H1 (cell line): Measurements from ENCODE around the gene GTF2F2. TPM values are rescaled to one million over a fixed set of nuclear protein-coding genes. Genes with fewer than 3 reads are reported as not detected.

Experiments
- CTCF ChIA-PET: fragments of 300-600 bp; sonication (Branson Sonifier 250); formaldehyde crosslinking; loops from one replicate; lab custom pipeline; 2021; ENCODE audit not compliant: partially characterized antibody; lab: Charles Lee
- POLR2A ChIA-PET: fragments of 300-600 bp; sonication (Branson Sonifier 250); formaldehyde crosslinking; loops from one replicate; lab custom pipeline; 2021; ENCODE audit warnings: inconsistent platforms; ENCODE audit not compliant: partially characterized antibody; lab: Charles Lee
- DNase-seq, 2 experiments: peaks; one replicate each; pipeline versions ENCODE4 v3.0.0 to v3.0.0-alpha.2; 2010 to 2022; ENCODE audit warnings: low spot score in 2 of 2, low read depth in 1 of 2, mixed read lengths in 1 of 2
- FAIRE-seq: peaks from 2 replicates; lab custom pipeline; 2011; peaks lifted over from hg19 to GRCh38; lab: Jason Lieb, UNC
- H2AFZ ChIP-seq: 2 replicates; pipeline ENCODE4 v1.8.1; 2012; ENCODE audit warnings: low read length, inconsistent platforms
- H2AK5ac ChIP-seq: 2 replicates; pipeline ENCODE4 v1.6.1; 2013; ENCODE audit warnings: low read depth, low read length
- H2BK120ac ChIP-seq: replicated peaks from 2 replicates; pipeline ENCODE3; 2013; ENCODE audit warnings: low read depth, low read length, inconsistent platforms
- H2BK12ac ChIP-seq: 2 replicates; pipeline ENCODE4 v1.6.1; 2013; ENCODE audit warnings: low read depth, low read length
- H2BK15ac ChIP-seq: 2 replicates; pipeline ENCODE4 v1.6.1; 2013; ENCODE audit warnings: low read length
- H2BK20ac ChIP-seq: 2 replicates; pipeline ENCODE4 v1.6.1; 2013; ENCODE audit warnings: low read length
- H2BK5ac ChIP-seq: 2 replicates; pipeline ENCODE4 v1.6.1; 2013; ENCODE audit warnings: low read depth, low read length
- H3K14ac ChIP-seq: 2 replicates; pipeline ENCODE4 v1.6.1; 2013; ENCODE audit warnings: inconsistent platforms; ENCODE audit not compliant: insufficient read length
- H3K18ac ChIP-seq: 2 replicates; pipeline ENCODE4 v1.6.1; 2013; ENCODE audit warnings: low read length; ENCODE audit errors: extremely low read depth
- H3K23ac ChIP-seq: 2 replicates; pipeline ENCODE4 v1.6.1; 2013; ENCODE audit warnings: inconsistent platforms; ENCODE audit not compliant: insufficient read length
- H3K23me2 ChIP-seq: 2 replicates; pipeline ENCODE4 v1.6.1; 2013; ENCODE audit warnings: low read depth, low read length
- H3K27ac ChIP-seq: 2 replicates; pipeline ENCODE4 v1.6.1; 2011; ENCODE audit warnings: low read depth, low read length, inconsistent platforms
- H3K27me3 ChIP-seq, 4 experiments: replicated peaks in 1 of 4; 1 replicate in 1 of 4; 2 replicates in 3 of 4; pipeline versions ENCODE4 v1.6.1 to v1.8.1; 2011 to 2013; ENCODE audit warnings: low read length in 3 of 4, mild to moderate bottlenecking in 3 of 4, inconsistent platforms in 2 of 4, mixed read lengths in 2 of 4, moderate library complexity in 1 of 4; ENCODE audit not compliant: control insufficient read depth in 3 of 4, insufficient read depth in 3 of 4; ENCODE audit errors: extremely low read depth in 1 of 4
- H3K36me3 ChIP-seq, 4 experiments: 2 replicates each; pipeline versions ENCODE4 v1.6.1 to v1.8.1; 2011 to 2013; ENCODE audit warnings: mild to moderate bottlenecking in 4 of 4, low read length in 3 of 4, moderate library complexity in 2 of 4, control low read depth in 1 of 4, inconsistent platforms in 1 of 4; ENCODE audit not compliant: insufficient read depth in 4 of 4, control insufficient read depth in 2 of 4
- H3K4ac ChIP-seq: replicated peaks from 2 replicates; pipeline ENCODE3; 2013; ENCODE audit warnings: low read length, low read depth, mixed read lengths, inconsistent platforms; ENCODE audit not compliant: insufficient read length
- H3K4me1 ChIP-seq, 4 experiments: replicated peaks in 1 of 4; 1 replicate in 1 of 4; 2 replicates in 3 of 4; pipeline versions ENCODE4 v1.6.1 to v1.8.1; 2011 to 2013; ENCODE audit warnings: low read length in 3 of 4, inconsistent platforms in 2 of 4, mixed read lengths in 1 of 4; ENCODE audit not compliant: insufficient read depth in 4 of 4, control insufficient read depth in 3 of 4
- H3K4me2 ChIP-seq, 2 experiments: 2 replicates each; pipeline versions ENCODE4 v1.6.1 to v1.8.1; 2011 to 2013; ENCODE audit warnings: low read depth in 2 of 2, low read length in 2 of 2, control low read depth in 1 of 2, inconsistent platforms in 1 of 2, mild to moderate bottlenecking in 1 of 2; ENCODE audit not compliant: insufficient read depth in 1 of 2
- H3K4me3 ChIP-seq, 4 experiments: fragments of 200-600, 300-600 bp in 1 of 4; sonication (generic), shearing (Covaris generic), sonication (Bioruptor Twin) in 1 of 4; 2 replicates each; pipeline versions ENCODE4 v1.5.1 to v1.8.1; 2011 to 2016; ENCODE audit warnings: low read length in 4 of 4, low read depth in 3 of 4, control low read depth in 2 of 4, inconsistent platforms in 2 of 4, mild to moderate bottlenecking in 2 of 4, mixed read lengths in 1 of 4, moderate library complexity in 1 of 4; ENCODE audit not compliant: insufficient read depth in 2 of 4; ENCODE audit errors: extremely low read depth in 1 of 4
- H3K56ac ChIP-seq: replicated peaks from 2 replicates; pipeline ENCODE3; 2013; ENCODE audit warnings: low read depth, mild to moderate bottlenecking, mixed read lengths, low read length, inconsistent platforms; ENCODE audit not compliant: insufficient read length
- H3K79me1 ChIP-seq: 2 replicates; pipeline ENCODE4 v1.6.1; 2013; ENCODE audit warnings: low read depth, low read length, control low read depth
- H3K79me2 ChIP-seq, 2 experiments: 2 replicates each; pipeline versions ENCODE4 v1.6.1 to v1.8.1; 2012 to 2013; ENCODE audit warnings: low read length in 2 of 2, mild to moderate bottlenecking in 2 of 2, inconsistent platforms in 1 of 2; ENCODE audit not compliant: insufficient read depth in 2 of 2, control insufficient read depth in 1 of 2
- H3K9ac ChIP-seq, 4 experiments: replicated peaks in 1 of 4; 1 replicate in 1 of 4; 2 replicates in 3 of 4; pipeline versions ENCODE4 v1.6.1 to v1.8.1; 2011 to 2013; ENCODE audit warnings: low read depth in 3 of 4, low read length in 3 of 4, control low read depth in 2 of 4, mild to moderate bottlenecking in 2 of 4, moderate library complexity in 2 of 4, inconsistent platforms in 1 of 4; ENCODE audit errors: extremely low read depth in 1 of 4
- H3K9me3 ChIP-seq, 2 experiments: 2 replicates each; pipeline versions ENCODE4 v1.6.1 to v1.8.1; 2012 to 2013; ENCODE audit warnings: mild to moderate bottlenecking in 2 of 2, moderate library complexity in 2 of 2, control low read depth in 1 of 2, inconsistent platforms in 1 of 2, low read depth in 1 of 2, low read length in 1 of 2, mixed read lengths in 1 of 2; ENCODE audit not compliant: insufficient read depth in 2 of 2
- H4K20me1 ChIP-seq, 2 experiments: replicated peaks in 1 of 2; 2 replicates each; pipeline versions ENCODE3 to v1.8.1; 2011 to 2013; ENCODE audit warnings: inconsistent platforms in 2 of 2, low read length in 2 of 2, mild to moderate bottlenecking in 1 of 2; ENCODE audit not compliant: insufficient read depth in 2 of 2, control insufficient read depth in 1 of 2
- H4K5ac ChIP-seq: 2 replicates; pipeline ENCODE4 v1.6.1; 2013; ENCODE audit warnings: low read length, low read depth, mixed read lengths, inconsistent platforms; ENCODE audit not compliant: insufficient read length
- H4K8ac ChIP-seq: 2 replicates; pipeline ENCODE4 v1.8.0; 2013; ENCODE audit warnings: mild to moderate bottlenecking, moderate library complexity, low read length, inconsistent platforms; ENCODE audit not compliant: insufficient read depth; ENCODE audit errors: extremely low read depth
- H4K91ac ChIP-seq: replicated peaks from 2 replicates; pipeline ENCODE3; 2013; ENCODE audit warnings: low read length, mixed read lengths, inconsistent platforms; ENCODE audit not compliant: insufficient read length
- BRCA1 ChIP-seq: IDR thresholded peaks from 2 replicates; pipeline ENCODE4 v1.6.1; 2012; ENCODE audit warnings: low read depth, low read length, improper control_type of control experiment
- CHD1 ChIP-seq: IDR thresholded peaks from 2 replicates; pipeline ENCODE4 v1.6.1; 2012; ENCODE audit warnings: low read depth, low read length, improper control_type of control experiment
- E2F6 ChIP-seq: IDR thresholded peaks from 2 replicates; pipeline ENCODE4 v1.6.1; 2012; ENCODE audit warnings: inconsistent platforms
- GABPA ChIP-seq: IDR thresholded peaks from 2 replicates; pipeline ENCODE4 v1.6.1; 2011; ENCODE audit warnings: mild to moderate bottlenecking, low read length, moderate library complexity, borderline replicate concordance; ENCODE audit not compliant: insufficient read depth
- JUND ChIP-seq: IDR thresholded peaks from 2 replicates; pipeline ENCODE4 v1.6.1; 2011; ENCODE audit warnings: mild to moderate bottlenecking, improper control_type of control experiment, low read length
- KDM1A ChIP-seq: fragments of 200-600, 300-600 bp; sonication (generic); IDR thresholded peaks from 2 replicates; pipeline ENCODE4 v1.7.1; 2016; ENCODE audit warnings: mild to moderate bottlenecking, low read length, borderline replicate concordance
- KDM5A ChIP-seq: fragments of 200-600 bp; IDR thresholded peaks from 2 replicates; pipeline ENCODE4 v1.7.1; 2012; ENCODE audit warnings: mild to moderate bottlenecking, low read length, inconsistent platforms, mixed read lengths
- NRF1 ChIP-seq: IDR thresholded peaks from 2 replicates; pipeline ENCODE4 v1.6.1; 2011; ENCODE audit warnings: mild to moderate bottlenecking, low read depth, low read length, improper control_type of control experiment
- RBBP5 ChIP-seq: IDR thresholded peaks from 2 replicates; pipeline ENCODE4 v1.7.1; 2012; ENCODE audit warnings: low read depth, mild to moderate bottlenecking, inconsistent platforms, low read length, moderate library complexity, borderline replicate concordance
- SP4 ChIP-seq: IDR thresholded peaks from 2 replicates; pipeline ENCODE4 v1.6.1; 2012; ENCODE audit warnings: low read length, inconsistent platforms
- SUZ12 ChIP-seq: fragments of 200-600 bp; sonication (generic); IDR thresholded peaks from 2 replicates; pipeline ENCODE4 v1.6.1; 2012; ENCODE audit warnings: mild to moderate bottlenecking, inconsistent platforms, low read length, moderate library complexity, mixed read lengths
- ZNF274 ChIP-seq: IDR thresholded peaks from 2 replicates; pipeline ENCODE4 v1.7.0; 2012; ENCODE audit warnings: low read length, borderline replicate concordance; ENCODE audit errors: extremely low read depth
- WGBS, 2 experiments: shearing (Covaris generic) in 1 of 2; methylation state at CpG; one replicate each; pipeline versions ENCODE4 v1.1.6 to v1.1.7; 2013 to 2015; ENCODE audit warnings: low lambda C conversion rate in 2 of 2, mixed read lengths in 2 of 2, inconsistent platforms in 1 of 2, low coverage in 1 of 2, missing lambda C conversion rate in 1 of 2; ENCODE audit not compliant: insufficient replicate concordance in 2 of 2, insufficient coverage in 1 of 2, insufficient read length in 1 of 2; ENCODE audit errors: extremely low coverage in 1 of 2, missing lambda C conversion rate in 1 of 2; 5-methylcytosine and 5-hydroxymethylcytosine counted together
- polyA plus RNA-seq, 7 experiments: library from polyadenylated mRNA; depleted of rRNA in 3 of 7; stranded (reverse) in 5 of 7; unstranded in 2 of 7; fragments of >200 nt in 5 of 7; fragments of 200-250 nt in 2 of 7; gene quantifications; 1 replicate in 5 of 7; 2 replicates in 1 of 7; 4 replicates in 1 of 7; pipeline versions ENCODE4 v1.2.1 to v1.2.3, GENCODE V29; 2011 to 2013; ENCODE audit warnings: missing spikeins in 2 of 7, mixed read lengths in 2 of 7
- total RNA-seq: library from RNA; stranded (reverse); fragmentation: NEBNext Ultra II Directional; extraction: Animal tissue kit (Norgen Biotek cat#: 25700); gene quantifications from 2 replicates; pipeline ENCODE4 v1.2.1, GENCODE V29; 2021

Gene GTF2F2
- total and polyA plus RNA-seq, 2 of the 8 experiments (the other 6 are each of a cell fraction or from before 2014, with no cell fraction given): 10.8 to 31.1 TPM

GRCh38 chr13:45222919-45223318 is 102.6 kb downstream of the GTF2F2 start:
- Histone ChIP-seq H3K36me3 (no peaks in the 10 kb centered on the region), H2BK20ac (no peak overlapping the region), H3K4me3 (no peak overlapping the region), H2BK15ac (no peak overlapping the region), H3K9me3 (no peaks in the 10 kb centered on the region), H3K9ac (no peak overlapping the region), H4K20me1 (peaks cover 0 to under 1% of the 10 kb centered on the region in 2 experiments), H3K4me2 (no peak overlapping the region), H2AFZ (no peak overlapping the region), H4K8ac (no peak overlapping the region), H4K91ac (no peak overlapping the region), H3K23me2 (no peaks in the 10 kb centered on the region), H3K27ac (no peak overlapping the region), H3K4ac (no peak overlapping the region), H3K56ac (no peak overlapping the region), H3K79me2 (peaks cover 0 to 8% of the 10 kb centered on the region in 2 experiments; a peak in 1 of 4 replicates), H3K14ac (no peak overlapping the region), H3K18ac (no peak overlapping the region), H2BK5ac (no peak overlapping the region), H2BK120ac (no peak overlapping the region), H3K23ac (no peak overlapping the region), H3K79me1 (no peaks in the 10 kb centered on the region; the same call in 1 of the 2 replicates), H3K27me3 (no peaks in the 10 kb centered on the region), H2AK5ac (no peak overlapping the region), H2BK12ac (no peak overlapping the region), H3K4me1 (peaks cover 0 to 5% (median 4%) of the 10 kb centered on the region in 4 experiments; a peak in 5 of 7 replicates), H4K5ac (no peak overlapping the region)
- POLR2A ChIA-PET: interaction anchor here (0.8 kb wide), 1 partner anchor 12 kb away, joined by 3 read pairs; no protein-coding TSS in a partner anchor
- CTCF ChIA-PET: interaction anchor here (0.5 kb wide), 1 partner anchor 11 kb away, joined by 3 read pairs; no protein-coding TSS in a partner anchor
- FAIRE-seq (no peak), DNase-seq (no peak)
- WGBS, 2 experiments: 100% methylated on average over 1 of the region's 1 CpG; no CpG with 5 or more reads in 1 of the 2 experiments
- TF ChIP-seq SUZ12: no peak
- TF ChIP-seq E2F6: no peak
- no peak for TF ChIP-seq RBBP5
- no peak for TF ChIP-seq KDM1A
- no peak for TF ChIP-seq JUND
- TF ChIP-seq BRCA1: no peak
- no peak for TF ChIP-seq SP4
- TF ChIP-seq CHD1: no peak
- TF ChIP-seq GABPA: no peak
- TF ChIP-seq ZNF274: no peak
- no peak for TF ChIP-seq KDM5A
- TF ChIP-seq NRF1: no peak
